Omental fat pad (tissue), 4 donors: Measurements from ENCODE around the gene CCNY. TPM values are rescaled to one million over a fixed set of nuclear protein-coding genes. Genes with fewer than 3 reads are reported as not detected.

Experiments
- ATAC-seq: fragments of 150-250 bp; one replicate; pipeline ENCODE4 v1.9.1; 2016; ENCODE audit warnings: mild to moderate bottlenecking, moderate library complexity; ENCODE audit not compliant: low FRiP score
- DNase-seq: peaks from one replicate; pipeline ENCODE4 v3.0.0-alpha.2; 2019; ENCODE audit warnings: low spot score
- CTCF ChIP-seq, 3 donors: fragments of 450-650 bp; IDR thresholded peaks; one replicate each; pipeline ENCODE4 v1.5.1; 2016 to 2017; ENCODE audit warnings: antibody characterized with exemption in 3 of 3, mild to moderate bottlenecking in 3 of 3, moderate library complexity in 2 of 3
- total RNA-seq, 4 donors: library from RNA; depleted of rRNA; stranded (reverse); fragments of >200 nt; gene quantifications; one replicate each; pipeline ENCODE4 v1.1.0, GENCODE V29; 2016

Gene CCNY
- total RNA-seq, 4 donors from 2014 or later: 38.6 to 49.5 (median 47.2) TPM

DNA sequence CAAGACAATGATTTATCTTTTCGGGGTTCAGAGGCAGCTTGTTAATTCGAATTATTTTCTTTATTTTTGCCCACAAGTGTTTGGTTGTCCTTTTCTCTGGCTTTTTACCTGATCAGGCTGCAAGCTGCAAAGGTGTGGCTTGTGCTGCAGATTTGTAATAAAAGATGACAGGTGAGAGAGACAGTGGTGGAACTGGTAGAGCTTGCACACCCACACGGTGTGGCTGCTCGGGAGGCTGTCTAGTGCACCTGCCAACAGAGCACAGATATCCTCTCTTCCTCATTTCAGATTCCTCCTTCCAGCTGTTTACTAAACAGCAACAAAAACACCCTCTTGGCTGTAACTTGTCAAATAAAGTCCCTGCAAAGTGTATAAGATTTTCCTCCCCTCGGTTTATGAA is 278.0 kb downstream of the CCNY start:
- ATAC-seq: no peak
- TF ChIP-seq CTCF (IDR thresholded peaks at IDR 0.05): no peak
- no peak for DNase-seq

Other genes with a start within 250 kb of the CCNY start
- 10 to 100 TPM; 16.5 to 20.2 (median 17.7) TPM for gene CUL2, start 246.2 kb upstream of the CCNY start, total RNA-seq
- 100 to 1,000 TPM in 2 of 4 donors, 10 to 100 TPM in 2; 43.3 to 159 (median 74.2) TPM for gene CREM, start 209.7 kb upstream of the CCNY start, total RNA-seq